Measurements from ENCODE around the gene STK10.

DNA sequence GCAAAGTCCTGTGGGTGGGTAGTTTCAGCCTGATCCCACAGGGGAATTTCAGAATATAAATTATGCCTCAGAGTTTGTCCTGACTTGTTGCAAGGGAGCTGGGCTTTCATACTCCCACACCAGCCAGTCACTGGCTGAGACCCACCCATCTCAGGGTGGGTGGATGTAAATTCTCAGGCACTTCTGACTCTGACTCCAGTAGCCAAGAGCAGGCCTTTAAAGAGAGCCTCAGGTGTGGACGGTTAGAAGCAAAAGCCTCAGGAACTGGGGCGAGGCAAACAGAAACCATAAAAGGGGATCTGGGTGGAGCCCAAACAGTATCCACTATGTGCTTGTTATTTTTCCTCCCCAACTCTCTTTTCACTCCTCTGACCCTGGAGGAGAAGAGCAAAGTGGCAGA lies 153.0 kb downstream of the STK10 start:
- TF ChIP-seq, protein P1, sequence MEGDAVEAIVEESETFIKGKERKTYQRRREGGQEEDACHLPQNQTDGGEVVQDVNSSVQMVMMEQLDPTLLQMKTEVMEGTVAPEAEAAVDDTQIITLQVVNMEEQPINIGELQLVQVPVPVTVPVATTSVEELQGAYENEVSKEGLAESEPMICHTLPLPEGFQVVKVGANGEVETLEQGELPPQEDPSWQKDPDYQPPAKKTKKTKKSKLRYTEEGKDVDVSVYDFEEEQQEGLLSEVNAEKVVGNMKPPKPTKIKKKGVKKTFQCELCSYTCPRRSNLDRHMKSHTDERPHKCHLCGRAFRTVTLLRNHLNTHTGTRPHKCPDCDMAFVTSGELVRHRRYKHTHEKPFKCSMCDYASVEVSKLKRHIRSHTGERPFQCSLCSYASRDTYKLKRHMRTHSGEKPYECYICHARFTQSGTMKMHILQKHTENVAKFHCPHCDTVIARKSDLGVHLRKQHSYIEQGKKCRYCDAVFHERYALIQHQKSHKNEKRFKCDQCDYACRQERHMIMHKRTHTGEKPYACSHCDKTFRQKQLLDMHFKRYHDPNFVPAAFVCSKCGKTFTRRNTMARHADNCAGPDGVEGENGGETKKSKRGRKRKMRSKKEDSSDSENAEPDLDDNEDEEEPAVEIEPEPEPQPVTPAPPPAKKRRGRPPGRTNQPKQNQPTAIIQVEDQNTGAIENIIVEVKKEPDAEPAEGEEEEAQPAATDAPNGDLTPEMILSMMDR (IDR thresholded peaks at IDR 0.05; ENCODE audit: low read depth, low read length), result no peak
- no peak for TF ChIP-seq EZH2phosphoT487 (IDR thresholded peaks at IDR 0.05; ENCODE audit: low read depth)

Data from OCI-LY3 (cell line).